WI38 (cell line): Measurements from ENCODE around the gene ERH.

Experiments
- H3K4me3 ChIP-seq: 2 replicates; pipeline ENCODE4 v1.5.1; 2011; ENCODE audit warnings: low read depth, mild to moderate bottlenecking, control low read depth, low read length
- TF ChIP-seq, protein P1 (sequence below): IDR thresholded peaks from 2 replicates; pipeline ENCODE4 v1.5.1; 2012; ENCODE audit warnings: low read depth, mild to moderate bottlenecking, control low read depth, low read length

ERH gene

GRCh38 chr14:69357544-69358200 is 40.4 kb downstream of the ERH start:
- TF ChIP-seq, protein P1, sequence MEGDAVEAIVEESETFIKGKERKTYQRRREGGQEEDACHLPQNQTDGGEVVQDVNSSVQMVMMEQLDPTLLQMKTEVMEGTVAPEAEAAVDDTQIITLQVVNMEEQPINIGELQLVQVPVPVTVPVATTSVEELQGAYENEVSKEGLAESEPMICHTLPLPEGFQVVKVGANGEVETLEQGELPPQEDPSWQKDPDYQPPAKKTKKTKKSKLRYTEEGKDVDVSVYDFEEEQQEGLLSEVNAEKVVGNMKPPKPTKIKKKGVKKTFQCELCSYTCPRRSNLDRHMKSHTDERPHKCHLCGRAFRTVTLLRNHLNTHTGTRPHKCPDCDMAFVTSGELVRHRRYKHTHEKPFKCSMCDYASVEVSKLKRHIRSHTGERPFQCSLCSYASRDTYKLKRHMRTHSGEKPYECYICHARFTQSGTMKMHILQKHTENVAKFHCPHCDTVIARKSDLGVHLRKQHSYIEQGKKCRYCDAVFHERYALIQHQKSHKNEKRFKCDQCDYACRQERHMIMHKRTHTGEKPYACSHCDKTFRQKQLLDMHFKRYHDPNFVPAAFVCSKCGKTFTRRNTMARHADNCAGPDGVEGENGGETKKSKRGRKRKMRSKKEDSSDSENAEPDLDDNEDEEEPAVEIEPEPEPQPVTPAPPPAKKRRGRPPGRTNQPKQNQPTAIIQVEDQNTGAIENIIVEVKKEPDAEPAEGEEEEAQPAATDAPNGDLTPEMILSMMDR, result no peak
- no peak overlapping the region for H3K4me3 ChIP-seq

GRCh38 chr14:69356903-69357543 is 41.1 kb downstream of the ERH start:
- TF ChIP-seq, protein P1, result no peak

GRCh38 chr14:69355607-69356281 is 42.4 kb downstream of the ERH start:
- TF ChIP-seq, protein P1, result no peak
- H3K4me3 ChIP-seq, result no peak overlapping the region

More at GRCh38 chr14:69356903-69357543, 41.1 kb downstream of the ERH start:
- H3K4me3 ChIP-seq, result no peak overlapping the region

GRCh38 chr14:69355154-69355597 is 42.9 kb downstream of the ERH start:
- H3K4me3 ChIP-seq, result no peak overlapping the region
- TF ChIP-seq, protein P1, result no peak

- H3K4me3 ChIP-seq, result no peak overlapping the region
- TF ChIP-seq, protein P1, result no peak
These were observed 43.5 kb downstream of the ERH start for GRCh38 chr14:69354383-69355153.

GRCh38 chr14:69353168-69353567 is 44.9 kb downstream of the ERH start:
- TF ChIP-seq, protein P1, result no peak

More at GRCh38 chr14:69353168-69353567, 44.9 kb downstream of the ERH start:
- H3K4me3 ChIP-seq, result no peak overlapping the region
